Measurements from ENCODE around the gene ZNF280D. TPM values are rescaled to one million over a fixed set of nuclear protein-coding genes. Genes with fewer than 3 reads are reported as not detected.

The ZNF280D gene
- total and polyA plus RNA-seq, 2 of the 8 experiments (the other 6 are each of a cell fraction or from before 2014, with no cell fraction given), result 7.4 to 27.5 TPM

DNA sequence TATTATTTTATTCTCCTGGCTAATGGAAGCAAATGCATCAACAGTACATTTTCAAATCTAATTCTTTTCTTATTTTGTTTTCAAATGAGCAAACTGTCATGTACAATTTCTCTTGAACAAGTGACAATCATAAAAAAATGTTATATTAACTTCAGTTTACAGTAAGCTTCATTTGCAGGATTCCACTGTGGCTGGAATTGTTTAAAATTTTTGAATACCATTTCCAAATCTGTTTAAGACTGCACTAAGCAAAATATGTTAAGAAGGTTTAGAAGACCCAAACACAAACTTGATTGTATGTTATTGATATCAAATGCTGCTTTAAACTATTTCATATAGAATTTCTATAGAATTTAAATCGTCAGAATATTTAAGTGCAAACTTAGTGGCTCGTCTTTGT, 92.8 kb downstream of the ZNF280D start (continued):
- TF ChIP-seq, protein P1, sequence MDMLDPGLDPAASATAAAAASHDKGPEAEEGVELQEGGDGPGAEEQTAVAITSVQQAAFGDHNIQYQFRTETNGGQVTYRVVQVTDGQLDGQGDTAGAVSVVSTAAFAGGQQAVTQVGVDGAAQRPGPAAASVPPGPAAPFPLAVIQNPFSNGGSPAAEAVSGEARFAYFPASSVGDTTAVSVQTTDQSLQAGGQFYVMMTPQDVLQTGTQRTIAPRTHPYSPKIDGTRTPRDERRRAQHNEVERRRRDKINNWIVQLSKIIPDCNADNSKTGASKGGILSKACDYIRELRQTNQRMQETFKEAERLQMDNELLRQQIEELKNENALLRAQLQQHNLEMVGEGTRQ (IDR thresholded peaks at IDR 0.05; ENCODE audit: low read length), result no peak

Measured in H1 (cell line).